NCI-H1092 treated with DMSO at 0.1 percent for 48 hours (cell line): ENCODE data around the gene TEX53.

Experiments
- DNase-seq: peaks from one replicate; lab custom pipeline; 2025; lab: John Stamatoyannopoulos, UW

TEX53 gene

GRCh38 chr9:114638404-114638803, 19.2 kb downstream of the TEX53 start:
- DNase-seq, result no peak

- no peak for DNase-seq
These were observed 23.2 kb downstream of the TEX53 start for GRCh38 chr9:114634387-114634786.

- DNase-seq, result no peak
These were observed 24.0 kb downstream of the TEX53 start for GRCh38 chr9:114633438-114634089.

- no peak for DNase-seq
These were observed 26.4 kb downstream of the TEX53 start for GRCh38 chr9:114631166-114631565.

- DNase-seq, result no peak
These were observed 28.0 kb downstream of the TEX53 start for GRCh38 chr9:114629563-114630090.

DNA sequence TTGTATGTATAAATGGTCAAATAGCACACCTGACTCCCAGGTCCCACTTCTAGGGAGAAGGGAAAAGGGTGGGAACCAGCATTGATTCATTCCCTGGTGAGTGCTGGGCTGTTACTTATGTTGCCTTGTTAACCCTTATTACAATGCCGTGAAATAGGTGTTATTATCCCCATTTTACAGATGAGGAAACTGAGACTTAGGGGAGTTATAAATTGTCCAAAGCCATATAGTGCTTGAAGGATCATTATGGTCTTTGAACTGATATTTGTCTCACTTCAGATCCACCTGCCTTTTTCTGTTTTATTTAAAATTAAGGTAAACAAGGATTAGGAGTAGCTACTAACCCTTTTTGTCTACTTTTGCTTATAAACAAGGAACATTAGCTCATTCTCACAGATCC, 30.1 kb downstream of the TEX53 start:
- DNase-seq, result no peak

DNA sequence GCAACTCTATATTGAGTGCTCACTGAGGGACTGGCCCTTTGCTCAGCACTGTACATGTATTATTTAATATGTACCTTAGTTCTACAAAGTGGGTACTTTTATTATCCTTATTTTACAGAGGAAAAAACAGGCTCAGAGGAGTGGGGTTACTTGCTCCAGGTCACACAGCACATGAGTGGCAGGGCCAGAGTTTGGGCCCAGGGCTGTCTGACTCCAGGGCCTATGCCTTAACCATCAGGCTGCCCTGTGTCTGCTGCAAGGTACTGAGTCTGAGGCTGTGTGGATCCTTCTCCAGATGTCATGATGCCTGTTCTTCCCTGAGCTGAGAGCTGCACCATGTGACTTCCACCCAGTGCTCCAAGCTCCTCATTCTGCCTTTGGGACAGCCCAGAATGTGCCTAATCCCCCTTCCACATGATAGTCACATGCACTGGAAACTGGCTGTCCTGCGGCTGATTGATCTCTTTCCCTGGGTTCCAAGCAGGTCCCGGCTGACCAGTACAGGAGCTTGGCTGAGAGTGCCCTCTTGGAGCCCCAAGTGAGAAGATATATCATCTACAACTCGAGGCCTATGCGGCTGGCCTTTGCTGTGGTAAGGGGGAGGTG, 31.1 kb downstream of the TEX53 start:
- no peak for DNase-seq

GRCh38 chr9:114624677-114625076, 32.9 kb downstream of the TEX53 start:
- DNase-seq, result no peak

DNA sequence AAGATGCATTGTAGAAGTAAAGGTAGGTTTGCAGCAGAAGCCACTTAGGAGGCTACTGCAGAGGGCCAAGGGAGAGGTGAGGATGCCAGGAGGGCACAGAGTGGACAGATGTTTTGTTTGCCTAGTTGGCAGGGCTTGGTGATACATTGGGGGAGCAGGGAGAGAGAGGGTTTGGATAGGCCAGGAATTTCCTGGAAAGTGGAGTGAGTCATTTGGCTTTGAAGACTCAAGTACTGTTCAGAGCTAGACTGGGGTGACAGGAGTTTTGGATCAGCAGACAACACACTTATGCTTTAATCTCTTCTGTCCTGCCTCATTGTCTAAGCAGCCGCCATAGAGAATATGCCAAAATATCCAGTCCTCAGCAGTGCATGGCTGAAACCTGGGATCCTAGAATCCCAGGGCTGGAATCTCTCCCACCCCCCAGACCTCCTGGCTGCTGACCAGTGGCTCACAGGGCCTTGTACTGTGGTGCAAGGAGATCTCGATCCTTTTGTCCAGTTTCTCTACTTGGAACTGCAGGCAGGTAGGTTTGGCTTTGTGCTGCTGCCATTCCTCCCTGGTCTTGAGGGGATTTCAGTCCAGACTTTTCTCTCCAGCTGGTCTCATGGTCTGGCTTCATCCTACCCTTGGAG, 35.5 kb downstream of the TEX53 start:
- no peak for DNase-seq

DNA sequence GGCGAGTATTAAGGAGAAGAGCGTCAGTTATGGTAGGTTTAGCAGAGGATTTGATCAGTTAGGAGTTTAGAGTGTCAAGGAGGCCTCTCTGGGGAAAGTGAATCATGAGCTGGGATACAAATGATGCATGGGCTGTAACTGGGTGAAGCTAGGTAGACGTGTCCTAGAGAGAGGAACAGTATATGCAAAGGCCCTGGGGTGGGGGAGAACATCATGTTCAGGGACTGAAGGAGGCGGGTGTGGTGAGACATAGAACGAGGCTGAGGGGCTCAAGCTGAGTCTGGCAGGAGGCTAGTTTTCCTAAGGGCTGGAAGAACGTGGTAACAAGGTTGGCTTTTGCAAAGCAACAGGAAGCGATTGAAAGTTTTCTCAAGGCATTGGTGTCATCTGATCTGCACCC, 36.0 kb downstream of the TEX53 start:
- DNase-seq, result no peak

DNA sequence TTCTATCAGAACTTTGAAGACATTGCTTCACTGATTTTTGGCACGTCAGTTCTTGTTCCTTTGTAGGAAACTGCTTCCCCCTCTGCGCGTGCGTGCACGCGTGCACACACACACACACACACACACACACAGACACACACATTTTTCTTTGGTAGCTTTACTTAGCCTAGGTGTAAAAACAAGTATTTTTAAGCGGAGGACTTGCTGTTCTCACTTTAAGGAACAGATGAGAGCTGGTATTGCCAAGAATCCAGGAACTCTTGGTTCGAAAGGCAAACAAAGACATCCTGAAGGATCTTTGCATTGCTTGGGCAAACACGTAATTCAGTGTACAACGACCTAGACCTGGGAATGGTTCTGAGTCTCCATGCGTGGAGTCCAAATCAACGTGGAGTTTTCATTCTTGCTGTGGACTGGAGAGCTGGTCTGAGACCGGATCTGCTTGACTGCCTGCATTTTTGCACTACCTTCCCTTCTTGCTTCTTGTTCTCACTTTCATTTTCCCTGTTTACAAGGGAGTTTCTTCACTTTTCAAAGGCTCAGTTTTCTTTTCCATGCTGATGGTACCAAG, 38.3 kb downstream of the TEX53 start:
- no peak for DNase-seq

DNA sequence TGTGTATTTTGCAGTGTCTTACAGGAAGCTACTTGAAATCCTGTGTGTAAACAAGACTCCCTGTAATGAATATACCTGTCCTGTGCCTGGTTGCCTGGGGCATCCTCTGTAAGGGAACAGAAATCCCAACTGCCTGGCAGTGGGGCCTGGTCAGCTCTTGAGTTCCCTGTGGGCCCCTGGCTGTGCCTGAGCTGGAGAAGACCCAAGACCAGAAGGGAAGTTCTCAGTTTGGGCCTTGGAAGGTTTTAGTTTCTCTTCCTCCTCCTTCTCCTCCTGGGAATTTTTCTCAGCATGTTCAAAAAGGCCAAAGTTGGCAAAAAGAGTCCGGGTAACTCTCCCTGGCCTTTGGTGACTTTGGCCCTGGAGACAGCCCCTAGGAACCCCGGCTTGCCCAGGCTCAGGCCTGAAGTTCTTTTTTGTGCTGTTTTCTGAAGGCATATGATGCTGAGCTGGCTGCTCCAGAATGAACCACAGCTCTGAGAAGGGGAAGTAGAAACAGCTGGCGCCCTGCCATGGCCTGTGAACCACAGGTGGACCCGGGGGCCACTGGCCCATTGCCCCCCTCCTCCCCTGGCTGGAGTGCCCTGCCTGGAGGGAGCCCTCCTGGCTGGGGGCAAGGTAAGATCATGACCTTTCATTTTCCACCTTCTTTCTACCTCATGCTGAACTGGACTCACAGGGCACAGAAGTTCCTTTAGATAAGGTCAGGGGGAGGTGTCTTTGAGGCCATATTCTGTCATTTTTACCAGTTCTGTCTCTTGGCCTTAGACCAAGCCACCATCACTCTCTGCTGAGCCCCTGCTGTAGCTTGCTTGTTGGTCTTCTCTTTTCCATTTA, 40.7 kb downstream of the TEX53 start:
- DNase-seq, result no peak

GRCh38 chr9:114614373-114614772, 43.2 kb downstream of the TEX53 start:
- DNase-seq, result no peak

GRCh38 chr9:114613919-114614318, 43.7 kb downstream of the TEX53 start:
- no peak for DNase-seq

- no peak for DNase-seq
These were observed 44.5 kb downstream of the TEX53 start for GRCh38 chr9:114613087-114613486.

GRCh38 chr9:114612272-114612923, 45.2 kb downstream of the TEX53 start:
- no peak for DNase-seq

DNA sequence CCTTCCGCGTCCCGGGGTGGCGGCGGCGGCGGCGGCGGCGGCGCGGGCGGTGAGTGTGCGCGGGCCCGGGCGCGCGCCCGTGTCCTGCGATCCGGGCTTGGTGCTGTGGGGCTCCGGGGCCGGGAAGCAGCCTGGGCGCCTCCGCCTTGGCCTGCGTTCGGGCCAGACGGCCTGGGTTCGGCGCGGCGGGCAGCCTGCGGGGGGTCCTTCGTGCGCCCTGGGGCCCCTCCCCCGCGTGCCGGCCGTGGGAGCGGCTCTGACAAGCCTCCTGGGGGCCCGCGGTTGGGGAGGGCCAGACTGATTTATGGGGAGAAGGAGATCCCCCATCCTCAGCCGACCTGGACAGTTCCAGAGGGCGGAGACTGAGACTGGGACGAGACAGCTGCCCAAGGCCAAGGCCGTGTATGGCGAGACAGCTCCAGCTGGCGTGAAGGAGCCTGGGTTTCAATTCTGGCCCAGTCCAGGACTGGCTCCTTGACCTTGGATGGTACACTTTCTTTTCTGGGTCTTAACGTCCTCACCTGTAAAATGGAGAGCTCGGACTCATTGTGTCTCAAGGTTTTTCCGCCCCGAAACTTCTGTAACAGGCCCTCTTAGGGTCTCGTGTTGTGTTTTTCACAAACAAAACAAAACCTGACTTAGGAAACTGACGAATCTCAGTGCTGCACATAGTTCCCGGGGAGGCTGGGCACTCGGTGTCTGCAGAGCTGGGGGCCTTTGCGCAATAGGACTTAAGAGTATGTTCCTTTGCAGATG, 45.9 kb downstream of the TEX53 start:
- peak; percentile 76 for DNase-seq

DNA sequence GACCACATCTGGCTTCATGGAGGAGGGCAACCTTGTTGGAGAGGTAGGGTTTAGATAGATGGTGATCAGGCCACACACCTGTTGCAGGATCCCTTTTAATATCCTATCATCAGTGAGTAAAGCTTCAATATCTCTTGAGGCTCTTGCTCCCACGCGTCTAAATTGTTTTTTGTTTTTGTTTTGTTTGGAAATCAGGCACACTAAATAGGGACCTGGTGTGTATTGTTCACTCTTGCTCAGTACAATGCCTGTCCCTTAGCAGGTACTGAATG, 49.1 kb downstream of the TEX53 start:
- DNase-seq, result no peak

DNA sequence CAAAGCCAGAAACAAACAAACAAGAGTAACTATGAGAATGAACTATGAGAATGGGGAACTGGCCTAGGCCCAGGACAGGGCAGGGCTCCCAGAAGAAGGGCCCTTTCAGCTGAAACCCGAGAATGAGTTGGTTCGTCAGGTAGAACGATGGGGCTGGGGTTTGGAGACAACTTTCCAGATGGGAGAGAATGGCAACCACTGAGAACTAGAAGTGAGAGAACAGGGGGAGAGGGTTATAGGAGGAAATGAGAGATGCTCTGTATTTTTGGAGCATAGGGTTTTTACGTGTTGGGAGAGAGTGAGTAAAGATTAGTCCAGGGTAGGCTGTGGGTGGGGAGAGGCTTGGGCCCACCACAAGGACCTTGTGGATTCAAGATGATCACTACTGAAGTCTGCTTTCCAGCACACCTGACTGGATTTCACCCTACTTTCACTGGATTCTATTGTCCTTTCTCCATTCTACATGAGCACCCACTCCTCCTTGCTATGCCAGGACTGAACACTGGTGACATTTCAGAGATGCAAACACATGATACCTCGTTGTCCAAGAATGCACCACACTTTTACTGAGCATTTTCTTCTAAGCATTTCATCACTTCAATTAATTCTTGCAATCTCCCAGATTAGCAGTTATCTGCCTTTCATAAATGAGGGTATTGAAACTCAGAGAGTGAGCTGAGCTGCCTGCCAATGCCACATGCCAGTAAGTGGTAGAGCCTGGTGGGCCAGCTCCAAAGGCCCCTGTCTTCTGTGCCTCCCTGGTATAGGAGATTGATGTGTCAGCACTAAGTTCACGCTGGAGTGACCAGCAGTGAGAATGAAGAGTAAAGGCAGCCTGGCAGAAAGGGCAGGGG, 49.7 kb downstream of the TEX53 start:
- no peak for DNase-seq

GRCh38 chr9:114606597-114607207, 50.9 kb downstream of the TEX53 start:
- DNase-seq, result no peak
